ENCODE data around the gene NDUFB2.

GRCh38 chr7:140680886-140681285, 15.6 kb upstream of the NDUFB2 start:
- TF ChIP-seq, protein P1, sequence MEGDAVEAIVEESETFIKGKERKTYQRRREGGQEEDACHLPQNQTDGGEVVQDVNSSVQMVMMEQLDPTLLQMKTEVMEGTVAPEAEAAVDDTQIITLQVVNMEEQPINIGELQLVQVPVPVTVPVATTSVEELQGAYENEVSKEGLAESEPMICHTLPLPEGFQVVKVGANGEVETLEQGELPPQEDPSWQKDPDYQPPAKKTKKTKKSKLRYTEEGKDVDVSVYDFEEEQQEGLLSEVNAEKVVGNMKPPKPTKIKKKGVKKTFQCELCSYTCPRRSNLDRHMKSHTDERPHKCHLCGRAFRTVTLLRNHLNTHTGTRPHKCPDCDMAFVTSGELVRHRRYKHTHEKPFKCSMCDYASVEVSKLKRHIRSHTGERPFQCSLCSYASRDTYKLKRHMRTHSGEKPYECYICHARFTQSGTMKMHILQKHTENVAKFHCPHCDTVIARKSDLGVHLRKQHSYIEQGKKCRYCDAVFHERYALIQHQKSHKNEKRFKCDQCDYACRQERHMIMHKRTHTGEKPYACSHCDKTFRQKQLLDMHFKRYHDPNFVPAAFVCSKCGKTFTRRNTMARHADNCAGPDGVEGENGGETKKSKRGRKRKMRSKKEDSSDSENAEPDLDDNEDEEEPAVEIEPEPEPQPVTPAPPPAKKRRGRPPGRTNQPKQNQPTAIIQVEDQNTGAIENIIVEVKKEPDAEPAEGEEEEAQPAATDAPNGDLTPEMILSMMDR (IDR thresholded peaks at IDR 0.05; ENCODE audit: insufficient read depth, low read length, poor library complexity, severe bottlenecking) = no peak
- TF ChIP-seq EZH2phosphoT487 (conservative IDR thresholded peaks at IDR 0.05; ENCODE audit: low read length) = no peak

Measured in SU-DHL-6 (cell line).